ENCODE data around the gene P2RX6.

- no peak for TF ChIP-seq PATZ1 (CRISPR knock-in tag; IDR thresholded peaks at IDR 0.05; ENCODE audit: borderline replicate concordance)
- no peak for TF ChIP-seq RARB (CRISPR knock-in tag; IDR thresholded peaks at IDR 0.05)
Measured at GRCh38 chr22:20980938-20981722, 33.8 kb upstream of the P2RX6 start.

Measured in SK-N-SH treated with all-trans-retinoic acid at 6 μM for 48 hours (cell line).